Parathyroid adenoma (tissue), 2 donors: ENCODE results near the gene REEP1.

Source experiments
- H2AFZ ChIP-seq: fragments of 300-600 bp; sonication (generic); one replicate; pipeline ENCODE4 v1.7.0; 2017; ENCODE audit warnings: antibody characterized with exemption, mild to moderate bottlenecking
- H3K27ac ChIP-seq: fragments of 300-600 bp; sonication (generic); one replicate; pipeline ENCODE4 v1.7.0; 2017
- H3K27me3 ChIP-seq: fragments of 300-600 bp; sonication (generic); one replicate; pipeline ENCODE4 v1.7.0; 2017; ENCODE audit warnings: low read length; ENCODE audit not compliant: control insufficient read depth, insufficient read depth
- H3K36me3 ChIP-seq: fragments of 300-600 bp; sonication (generic); one replicate; pipeline ENCODE4 v1.7.0; 2017; ENCODE audit warnings: low read length; ENCODE audit not compliant: control insufficient read depth, insufficient read depth
- H3K4me1 ChIP-seq: fragments of 300-600 bp; sonication (generic); one replicate; pipeline ENCODE4 v1.7.0; 2017; ENCODE audit warnings: control low read depth
- H3K4me2 ChIP-seq: fragments of 300-600 bp; sonication (generic); one replicate; pipeline ENCODE4 v1.7.0; 2017; ENCODE audit warnings: low read length
- H3K4me3 ChIP-seq: fragments of 300-600 bp; sonication (generic); one replicate; pipeline ENCODE4 v1.7.0; 2017; ENCODE audit warnings: low read depth, low read length
- H3K79me2 ChIP-seq: fragments of 300-600 bp; sonication (generic); one replicate; pipeline ENCODE4 v1.7.0; 2017; ENCODE audit warnings: control low read depth
- H3K9ac ChIP-seq: fragments of 300-600 bp; sonication (generic); one replicate; pipeline ENCODE4 v1.7.0; 2017; ENCODE audit warnings: mild to moderate bottlenecking
- H3K9me3 ChIP-seq: fragments of 300-600 bp; sonication (generic); one replicate; pipeline ENCODE4 v1.7.0; 2017; ENCODE audit warnings: low read length; ENCODE audit not compliant: control insufficient read depth
- TF ChIP-seq, protein P1 (sequence below): fragments of 300-600 bp; sonication (generic); IDR thresholded peaks from one replicate; pipeline ENCODE4 v1.7.0; 2017; ENCODE audit warnings: antibody characterized with exemption, mild to moderate bottlenecking
- donor health status: primary hyperparathyroidism.

The REEP1 gene

DNA sequence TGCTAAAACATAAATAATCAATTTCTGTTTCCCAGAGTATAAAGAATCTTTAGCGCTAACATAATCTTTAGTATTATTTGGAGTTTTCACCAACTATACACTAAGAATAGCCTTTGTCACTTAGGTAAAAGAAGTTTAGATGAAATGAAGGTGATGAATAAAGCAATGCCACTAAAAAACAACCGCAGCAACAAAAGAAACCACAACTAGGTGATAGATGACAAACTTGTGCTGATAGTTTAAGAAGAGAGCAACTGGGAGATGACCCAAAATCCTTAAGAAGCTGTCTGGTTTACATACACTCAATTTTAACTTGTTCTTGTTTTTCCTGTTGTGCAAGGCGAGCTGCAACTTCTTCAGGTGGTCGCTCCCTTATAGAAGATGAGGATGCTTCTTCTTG is 167.0 kb downstream of the REEP1 start:
- H3K9me3 ChIP-seq: no peaks in the 10 kb centered on the region
- no peaks in the 10 kb centered on the region for H3K27me3 ChIP-seq
- no peaks in the 10 kb centered on the region for H3K4me1 ChIP-seq
- peaks cover 15% of the 10 kb centered on the region for H3K79me2 ChIP-seq
- H3K4me2 ChIP-seq: no peak overlapping the region
- H3K27ac ChIP-seq: no peak overlapping the region
- H3K9ac ChIP-seq: no peak overlapping the region
- H3K4me3 ChIP-seq: no peak overlapping the region
- no peak overlapping the region for H2AFZ ChIP-seq
- TF ChIP-seq, protein P1, sequence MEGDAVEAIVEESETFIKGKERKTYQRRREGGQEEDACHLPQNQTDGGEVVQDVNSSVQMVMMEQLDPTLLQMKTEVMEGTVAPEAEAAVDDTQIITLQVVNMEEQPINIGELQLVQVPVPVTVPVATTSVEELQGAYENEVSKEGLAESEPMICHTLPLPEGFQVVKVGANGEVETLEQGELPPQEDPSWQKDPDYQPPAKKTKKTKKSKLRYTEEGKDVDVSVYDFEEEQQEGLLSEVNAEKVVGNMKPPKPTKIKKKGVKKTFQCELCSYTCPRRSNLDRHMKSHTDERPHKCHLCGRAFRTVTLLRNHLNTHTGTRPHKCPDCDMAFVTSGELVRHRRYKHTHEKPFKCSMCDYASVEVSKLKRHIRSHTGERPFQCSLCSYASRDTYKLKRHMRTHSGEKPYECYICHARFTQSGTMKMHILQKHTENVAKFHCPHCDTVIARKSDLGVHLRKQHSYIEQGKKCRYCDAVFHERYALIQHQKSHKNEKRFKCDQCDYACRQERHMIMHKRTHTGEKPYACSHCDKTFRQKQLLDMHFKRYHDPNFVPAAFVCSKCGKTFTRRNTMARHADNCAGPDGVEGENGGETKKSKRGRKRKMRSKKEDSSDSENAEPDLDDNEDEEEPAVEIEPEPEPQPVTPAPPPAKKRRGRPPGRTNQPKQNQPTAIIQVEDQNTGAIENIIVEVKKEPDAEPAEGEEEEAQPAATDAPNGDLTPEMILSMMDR: no peak
- H3K36me3 ChIP-seq: no peaks in the 10 kb centered on the region
